Ectodermal cell (in vitro differentiated cells): Measurements from ENCODE around the gene KCNIP4.

Source experiments
- H3K27ac ChIP-seq: 2 replicates; pipeline ENCODE4 v1.7.0; 2013; ENCODE audit warnings: mild to moderate bottlenecking, low read depth, low read length; ENCODE audit not compliant: insufficient read depth, poor library complexity, severe bottlenecking
- H3K27me3 ChIP-seq: 2 replicates; pipeline ENCODE4 v1.7.0; 2013; ENCODE audit warnings: mild to moderate bottlenecking, low read length; ENCODE audit not compliant: insufficient read depth, control insufficient read depth, poor library complexity, severe bottlenecking
- H3K36me3 ChIP-seq: one replicate; pipeline ENCODE4 v1.7.0; 2013; ENCODE audit warnings: low read length; ENCODE audit not compliant: control insufficient read depth, insufficient read depth
- H3K4me1 ChIP-seq: one replicate; pipeline ENCODE4 v1.7.0; 2013; ENCODE audit warnings: low read length; ENCODE audit not compliant: control insufficient read depth, insufficient read depth
- H3K4me3 ChIP-seq: 2 replicates; pipeline ENCODE4 v1.7.0; 2013; ENCODE audit warnings: low read depth, low read length, control low read depth; ENCODE audit not compliant: insufficient read depth
- H3K9me3 ChIP-seq: 2 replicates; pipeline ENCODE4 v1.7.0; 2013; ENCODE audit warnings: mild to moderate bottlenecking, low read length, moderate library complexity; ENCODE audit not compliant: control insufficient read depth
- WGBS, 2 experiments: methylation state at CpG; one replicate each; pipeline ENCODE4 v1.1.7; 2013; ENCODE audit warnings: missing lambda C conversion rate in 2 of 2; 5-methylcytosine and 5-hydroxymethylcytosine counted together

Gene KCNIP4

DNA sequence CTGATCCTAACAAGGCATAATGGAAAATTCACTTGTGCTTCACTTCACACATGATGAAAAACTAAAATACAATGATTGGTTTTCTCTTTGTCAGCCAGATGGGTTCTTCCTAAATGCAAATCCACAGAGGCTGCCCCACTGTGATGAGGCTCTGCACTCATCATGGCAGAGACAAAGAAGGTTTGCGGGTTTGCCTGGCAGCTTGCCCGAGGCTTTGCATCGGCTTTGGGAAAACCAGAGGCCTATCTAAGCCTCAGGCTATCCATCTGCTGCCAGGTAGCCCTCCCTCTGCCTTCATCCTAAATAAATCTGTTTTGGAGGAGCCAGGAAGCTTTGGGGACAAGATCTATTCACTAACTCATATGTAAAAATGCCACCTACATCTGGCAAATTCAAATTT lies 1004.1 kb downstream of the KCNIP4 start:
- Histone ChIP-seq H3K4me1 (no peaks in the 10 kb centered on the region), H3K9me3 (no peaks in the 10 kb centered on the region), H3K4me3 (no peak overlapping the region), H3K27ac (no peak overlapping the region), H3K36me3 (no peaks in the 10 kb centered on the region), H3K27me3 (no peaks in the 10 kb centered on the region)
- 91 to 94% methylated on average over 3 of the region's 3 CpGs for WGBS, 2 experiments

DNA sequence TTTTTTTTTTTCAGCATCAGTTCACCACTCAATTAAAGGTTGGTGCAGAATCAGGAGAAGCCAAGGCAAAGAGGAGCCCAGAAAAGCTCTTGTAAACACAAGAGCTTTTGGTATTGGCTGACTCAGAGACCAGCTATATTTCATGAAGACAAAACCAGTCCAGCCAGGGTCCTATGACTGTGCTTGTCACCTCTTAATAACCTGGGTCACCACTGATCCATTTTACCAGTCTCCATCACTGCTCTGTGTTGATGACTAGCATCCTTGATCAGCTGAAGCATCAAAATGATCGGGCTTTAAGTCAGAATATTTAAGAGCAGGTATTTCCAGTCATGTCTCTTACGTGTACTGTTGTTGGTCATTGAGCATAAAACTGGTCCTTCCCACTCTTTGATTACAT lies 1010.4 kb downstream of the KCNIP4 start:
- 92 to 100% methylated on average over 2 of the region's 2 CpGs for WGBS, 2 experiments
- Histone ChIP-seq H3K9me3 (no peaks in the 10 kb centered on the region), H3K27me3 (no peaks in the 10 kb centered on the region), H3K27ac (no peak overlapping the region), H3K4me1 (no peaks in the 10 kb centered on the region), H3K36me3 (no peaks in the 10 kb centered on the region), H3K4me3 (no peak overlapping the region)

DNA sequence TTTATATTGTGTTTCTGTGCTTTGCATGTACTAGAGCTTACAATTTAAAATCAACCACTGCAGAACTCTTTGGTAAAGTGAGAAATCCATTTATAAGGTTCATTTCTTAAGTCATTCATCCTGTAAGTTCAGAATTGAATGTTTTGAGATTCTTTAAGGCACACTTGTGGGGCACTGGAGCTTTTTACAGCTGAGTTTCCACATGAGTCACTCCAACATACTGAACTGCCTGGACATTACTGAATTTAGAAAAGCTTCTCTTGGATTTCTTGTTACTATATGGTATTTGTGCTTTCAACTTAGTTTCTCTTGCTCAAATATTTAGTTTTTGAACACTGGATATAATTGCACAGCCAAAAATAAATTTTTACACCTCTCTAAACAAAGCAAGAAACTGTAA lies 1022.0 kb downstream of the KCNIP4 start:
- Histone ChIP-seq H3K4me3 (no peak overlapping the region), H3K4me1 (no peaks in the 10 kb centered on the region), H3K9me3 (no peaks in the 10 kb centered on the region), H3K36me3 (no peaks in the 10 kb centered on the region), H3K27me3 (no peaks in the 10 kb centered on the region), H3K27ac (no peak overlapping the region)

DNA sequence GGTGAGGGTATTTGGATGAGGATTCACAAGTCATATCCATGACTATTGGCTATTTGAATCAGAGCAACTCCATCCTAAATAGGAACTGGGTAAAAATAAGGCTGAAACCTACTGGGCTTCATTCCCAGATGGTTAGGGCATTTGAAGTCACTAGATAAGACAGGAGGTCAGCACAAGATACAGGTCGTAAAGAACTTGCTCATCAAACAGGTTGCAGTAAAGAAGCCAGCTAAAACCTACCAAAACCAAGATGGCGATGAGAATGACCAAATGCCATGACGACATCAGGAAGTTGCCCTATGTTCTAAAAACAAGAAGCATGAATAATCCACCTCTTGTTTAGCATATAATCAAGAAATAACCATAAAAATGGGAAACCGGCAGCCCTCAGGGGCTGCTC lies 1023.4 kb downstream of the KCNIP4 start:
- 90 to 97% methylated on average over 4 of the region's 4 CpGs for WGBS, 2 experiments
- H3K27ac ChIP-seq = no peak overlapping the region
- H3K4me1 ChIP-seq = no peaks in the 10 kb centered on the region
- H3K36me3 ChIP-seq = no peaks in the 10 kb centered on the region
- no peaks in the 10 kb centered on the region for H3K27me3 ChIP-seq
- no peak overlapping the region for H3K4me3 ChIP-seq
- no peaks in the 10 kb centered on the region for H3K9me3 ChIP-seq

- H3K9me3 ChIP-seq = no peaks in the 10 kb centered on the region
- H3K27me3 ChIP-seq = no peaks in the 10 kb centered on the region
- no peaks in the 10 kb centered on the region for H3K4me1 ChIP-seq
- H3K4me3 ChIP-seq = no peak overlapping the region
- H3K36me3 ChIP-seq = no peaks in the 10 kb centered on the region
- H3K27ac ChIP-seq = no peak overlapping the region
- WGBS, 2 experiments = 83 to 100% methylated on average over 2 of the region's 2 CpGs
Observed at GRCh38 chr4:20922962-20923361, 1025.6 kb downstream of the KCNIP4 start.

DNA sequence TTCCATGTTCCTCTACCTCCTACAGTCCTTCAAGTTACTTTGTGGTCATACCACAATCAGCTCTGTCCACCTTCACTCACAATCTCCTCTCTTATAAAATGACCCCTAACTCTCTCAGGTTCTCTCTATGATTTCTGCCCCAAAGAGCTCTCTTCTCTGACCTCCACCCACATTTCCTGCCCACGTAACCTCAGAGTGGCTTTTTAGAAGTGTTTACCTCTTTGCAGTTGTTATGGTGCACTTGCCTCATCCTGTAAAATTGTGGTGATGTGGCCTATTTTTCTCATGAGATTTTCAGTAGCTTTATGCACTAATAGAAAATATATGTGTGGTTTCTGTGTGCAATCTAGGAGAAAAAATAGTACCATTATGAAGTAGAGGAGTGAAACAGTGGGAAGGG lies 1032.5 kb downstream of the KCNIP4 start:
- H3K36me3 ChIP-seq = no peaks in the 10 kb centered on the region
- H3K4me3 ChIP-seq = no peak overlapping the region
- H3K9me3 ChIP-seq = no peaks in the 10 kb centered on the region
- H3K4me1 ChIP-seq = no peaks in the 10 kb centered on the region
- no peaks in the 10 kb centered on the region for H3K27me3 ChIP-seq
- 87 to 100% methylated on average over 1 of the region's 1 CpG for WGBS, 2 experiments
- no peak overlapping the region for H3K27ac ChIP-seq

DNA sequence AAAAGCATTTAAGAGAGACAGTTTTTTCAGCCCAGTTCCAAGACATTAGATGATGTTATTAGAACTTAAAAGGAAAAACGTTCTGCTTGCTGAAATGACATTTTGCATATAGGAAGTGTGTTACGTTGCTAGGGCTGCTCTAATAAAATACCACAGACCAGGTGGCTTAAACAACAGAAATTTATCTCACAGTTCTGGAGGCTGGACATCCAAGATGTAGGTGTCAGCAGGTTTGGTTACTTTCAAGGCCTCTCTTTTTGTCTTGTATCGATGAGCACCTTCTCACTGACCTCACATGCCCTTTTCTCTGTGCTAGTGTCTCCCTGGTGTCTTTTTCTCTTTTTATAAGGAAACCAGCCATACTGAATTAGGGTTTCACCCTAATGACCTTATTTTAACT lies 1043.6 kb downstream of the KCNIP4 start:
- Histone ChIP-seq H3K36me3 (no peaks in the 10 kb centered on the region), H3K4me3 (no peak overlapping the region)
- WGBS, 2 experiments = 85 to 93% methylated on average over 3 of the region's 3 CpGs

GRCh38 chr4:20901851-20902250 lies 1046.7 kb downstream of the KCNIP4 start:
- Histone ChIP-seq H3K4me3 (no peak overlapping the region), H3K27me3 (no peaks in the 10 kb centered on the region), H3K9me3 (no peaks in the 10 kb centered on the region), H3K36me3 (no peaks in the 10 kb centered on the region), H3K4me1 (no peaks in the 10 kb centered on the region), H3K27ac (no peak overlapping the region)
- WGBS, 2 experiments = 92 to 100% methylated on average over 1 of the region's 1 CpG

More for the DNA sequence above, 1043.6 kb downstream of the KCNIP4 start:
- H3K27ac ChIP-seq = no peak overlapping the region
- H3K9me3 ChIP-seq = no peaks in the 10 kb centered on the region
- no peaks in the 10 kb centered on the region for H3K27me3 ChIP-seq
- H3K4me1 ChIP-seq = no peaks in the 10 kb centered on the region

DNA sequence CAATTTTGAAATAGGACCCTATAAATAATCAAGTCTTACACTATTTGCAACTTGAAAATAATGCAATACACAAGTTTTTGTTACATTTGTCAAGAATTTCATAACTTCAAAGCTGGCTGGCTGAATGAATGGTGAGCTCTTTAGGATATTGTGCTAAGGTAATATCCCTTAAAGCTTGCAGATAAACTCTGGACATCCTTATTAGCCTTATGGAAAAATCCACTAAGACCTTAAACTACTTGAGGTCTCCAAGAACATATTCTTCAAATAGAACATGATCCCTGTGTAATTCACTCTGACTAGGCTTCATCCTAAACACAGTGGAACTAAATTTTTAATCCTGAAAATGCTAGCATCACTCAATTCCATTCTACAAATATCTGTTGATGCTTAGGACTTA lies 1049.0 kb downstream of the KCNIP4 start:
- Histone ChIP-seq H3K4me3 (no peak overlapping the region), H3K4me1 (no peaks in the 10 kb centered on the region), H3K27me3 (no peaks in the 10 kb centered on the region), H3K27ac (no peak overlapping the region), H3K9me3 (no peaks in the 10 kb centered on the region), H3K36me3 (no peaks in the 10 kb centered on the region)

DNA sequence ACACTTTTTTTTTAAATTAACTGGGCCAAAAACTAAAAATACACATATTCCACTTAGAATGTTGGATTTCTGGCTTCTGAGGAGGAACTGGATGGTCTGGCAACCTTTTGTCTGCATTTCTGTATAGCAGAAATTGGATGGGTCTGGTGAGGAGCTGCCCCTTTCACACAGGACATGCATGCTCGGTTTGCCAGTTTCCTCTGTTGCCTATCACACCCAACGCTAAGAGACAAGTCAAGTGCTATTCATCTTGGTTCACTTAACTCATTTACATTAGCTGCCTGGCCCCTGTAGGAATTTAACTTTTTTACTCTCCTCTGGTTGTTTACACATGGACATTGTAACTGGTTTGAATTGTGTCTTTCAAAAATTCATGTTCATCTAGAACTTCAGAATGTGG lies 1052.6 kb downstream of the KCNIP4 start:
- Histone ChIP-seq H3K4me3 (no peak overlapping the region), H3K27me3 (no peaks in the 10 kb centered on the region), H3K27ac (no peak overlapping the region), H3K9me3 (no peaks in the 10 kb centered on the region), H3K4me1 (no peaks in the 10 kb centered on the region), H3K36me3 (no peaks in the 10 kb centered on the region)
- WGBS, 2 experiments = 85 to 90% methylated on average over 2 of the region's 2 CpGs

- no peak overlapping the region for H3K27ac ChIP-seq
- H3K9me3 ChIP-seq = no peaks in the 10 kb centered on the region
- no peaks in the 10 kb centered on the region for H3K4me1 ChIP-seq
- no peak overlapping the region for H3K4me3 ChIP-seq
- H3K36me3 ChIP-seq = no peaks in the 10 kb centered on the region
- no peaks in the 10 kb centered on the region for H3K27me3 ChIP-seq
Observed at GRCh38 chr4:20895208-20895607, 1053.4 kb downstream of the KCNIP4 start.
